A673 (cell line): Measurements from ENCODE around the gene DNAH9. TPM values are rescaled to one million over a fixed set of nuclear protein-coding genes. Genes with fewer than 3 reads are reported as not detected.

Source experiments
- BruUV-seq: library from RNA; stranded (reverse); fragments of 400-500 nt; replicated peaks from 2 replicates; lab custom pipeline; 2021; lab: Mats Ljungman, UMichigan
- CTCF ChIA-PET: fragments of 300-600 bp; sonication (Branson Sonifier 250); formaldehyde crosslinking; loops from one replicate; lab custom pipeline; 2022; ENCODE audit warnings: antibody characterized with exemption; lab: Charles Lee
- POLR2A ChIA-PET: fragments of 300-600 bp; sonication (Branson Sonifier 250); formaldehyde crosslinking; loops from one replicate; lab custom pipeline; 2022; ENCODE audit warnings: antibody characterized with exemption; ENCODE audit not compliant: low non-redundant PET; lab: Charles Lee
- DNase-seq: peaks from one replicate; pipeline ENCODE4 v3.0.0-alpha.2; 2015; ENCODE audit warnings: low spot score
- H3K27ac ChIP-seq: fragments of 200-600 bp; sonication (generic); 2 replicates; pipeline ENCODE4 v1.5.1; 2016; ENCODE audit warnings: mixed run types, low read depth, mild to moderate bottlenecking, mixed read lengths, antibody characterized with exemption, low read length; ENCODE audit not compliant: poor library complexity, severe bottlenecking
- H3K27me3 ChIP-seq: fragments of 200-600 bp; sonication (generic); replicated peaks from 2 replicates; pipeline ENCODE4 v1.6.1; 2017; ENCODE audit warnings: mixed run types, low read depth, mild to moderate bottlenecking, mixed read lengths, antibody characterized with exemption, low read length; ENCODE audit not compliant: insufficient read depth, poor library complexity
- H3K36me3 ChIP-seq: fragments of 200-600 bp; sonication (generic); 2 replicates; pipeline ENCODE4 v1.6.1; 2016; ENCODE audit warnings: mixed run types, mild to moderate bottlenecking, mixed read lengths, antibody characterized with exemption, low read length; ENCODE audit not compliant: insufficient read depth, poor library complexity, severe bottlenecking
- H3K4me1 ChIP-seq: fragments of 200-600 bp; sonication (generic); 2 replicates; pipeline ENCODE4 v1.6.1; 2017; ENCODE audit warnings: mixed run types, mild to moderate bottlenecking, mixed read lengths, antibody characterized with exemption, low read length; ENCODE audit not compliant: insufficient read depth, poor library complexity, severe bottlenecking
- H3K4me3 ChIP-seq: fragments of 200-600 bp; sonication (generic); 2 replicates; pipeline ENCODE4 v1.5.1; 2016; ENCODE audit warnings: low read depth, mixed run types, mild to moderate bottlenecking, mixed read lengths, low read length; ENCODE audit not compliant: poor library complexity, severe bottlenecking
- H3K9me3 ChIP-seq: fragments of 200-600 bp; sonication (generic); 2 replicates; pipeline ENCODE4 v1.6.1; 2016; ENCODE audit warnings: mixed run types, low read depth, mild to moderate bottlenecking, mixed read lengths, antibody characterized with exemption, low read length; ENCODE audit not compliant: poor library complexity, severe bottlenecking
- EZH2 ChIP-seq: fragments of 200-600 bp; sonication (generic); IDR thresholded peaks from 2 replicates; pipeline ENCODE4 v1.6.1; 2017; ENCODE audit warnings: borderline replicate concordance, low read depth, mild to moderate bottlenecking, mixed read lengths, antibody characterized with exemption, low read length; ENCODE audit not compliant: poor library complexity, severe bottlenecking
- intact Hi-C: fragments of 100-400 bp; cut with micrococcal nuclease; formaldehyde crosslinking; loops from one replicate; pipeline ENCODE4 v1.10.0; 2022; ENCODE audit not compliant: unreplicated experiment
- total RNA-seq: library from RNA; stranded (reverse); gene quantifications from 2 replicates; pipeline ENCODE4 v1.2.3, GENCODE V29; 2021
- TF ChIP-seq, protein P1 (sequence below): fragments of 300-800, 200-600 bp; sonication (generic); conservative IDR thresholded peaks from 2 replicates; pipeline ENCODE4 v1.5.1; 2017; ENCODE audit warnings: low read depth, mild to moderate bottlenecking, antibody characterized with exemption, low read length, moderate library complexity, mixed read lengths

Gene DNAH9
- total RNA-seq, 1 experiment from 2014 or later = 6.6 TPM

DNA sequence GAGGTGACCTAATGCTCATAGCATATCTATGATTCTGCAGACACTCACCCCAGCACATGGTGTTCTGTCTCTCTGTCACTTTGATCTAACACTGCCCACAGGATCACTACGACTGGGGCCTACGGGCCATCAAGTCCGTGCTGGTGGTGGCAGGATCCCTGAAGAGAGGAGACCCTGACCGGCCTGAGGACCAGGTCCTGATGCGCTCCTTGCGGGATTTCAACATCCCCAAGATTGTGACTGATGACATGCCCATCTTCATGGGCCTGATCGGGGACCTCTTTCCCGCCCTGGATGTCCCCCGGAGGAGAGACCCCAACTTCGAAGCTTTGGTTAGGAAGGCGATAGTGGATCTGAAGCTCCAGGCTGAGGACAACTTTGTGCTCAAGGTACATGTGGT, 146.4 kb downstream of the DNAH9 start:
- Histone ChIP-seq H3K36me3 (no peaks in the 10 kb centered on the region), H3K27ac (no peak overlapping the region), H3K9me3 (no peaks in the 10 kb centered on the region), H3K27me3 (no peaks in the 10 kb centered on the region), H3K4me1 (peaks cover 28% of the 10 kb centered on the region), H3K4me3 (no peak overlapping the region)
- BruUV-seq = no TSS peak
- POLR2A ChIA-PET = no interaction called here
- no peak for DNase-seq
- CTCF ChIA-PET = no interaction called here
- TF ChIP-seq EZH2 = no peak
- TF ChIP-seq, protein P1, sequence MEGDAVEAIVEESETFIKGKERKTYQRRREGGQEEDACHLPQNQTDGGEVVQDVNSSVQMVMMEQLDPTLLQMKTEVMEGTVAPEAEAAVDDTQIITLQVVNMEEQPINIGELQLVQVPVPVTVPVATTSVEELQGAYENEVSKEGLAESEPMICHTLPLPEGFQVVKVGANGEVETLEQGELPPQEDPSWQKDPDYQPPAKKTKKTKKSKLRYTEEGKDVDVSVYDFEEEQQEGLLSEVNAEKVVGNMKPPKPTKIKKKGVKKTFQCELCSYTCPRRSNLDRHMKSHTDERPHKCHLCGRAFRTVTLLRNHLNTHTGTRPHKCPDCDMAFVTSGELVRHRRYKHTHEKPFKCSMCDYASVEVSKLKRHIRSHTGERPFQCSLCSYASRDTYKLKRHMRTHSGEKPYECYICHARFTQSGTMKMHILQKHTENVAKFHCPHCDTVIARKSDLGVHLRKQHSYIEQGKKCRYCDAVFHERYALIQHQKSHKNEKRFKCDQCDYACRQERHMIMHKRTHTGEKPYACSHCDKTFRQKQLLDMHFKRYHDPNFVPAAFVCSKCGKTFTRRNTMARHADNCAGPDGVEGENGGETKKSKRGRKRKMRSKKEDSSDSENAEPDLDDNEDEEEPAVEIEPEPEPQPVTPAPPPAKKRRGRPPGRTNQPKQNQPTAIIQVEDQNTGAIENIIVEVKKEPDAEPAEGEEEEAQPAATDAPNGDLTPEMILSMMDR = no peak
- intact Hi-C loops = loop anchor here (5.0 kb wide), 3 partner anchors 227 to 867 kb away; partner anchors contain the start of gene SHISA6

DNA sequence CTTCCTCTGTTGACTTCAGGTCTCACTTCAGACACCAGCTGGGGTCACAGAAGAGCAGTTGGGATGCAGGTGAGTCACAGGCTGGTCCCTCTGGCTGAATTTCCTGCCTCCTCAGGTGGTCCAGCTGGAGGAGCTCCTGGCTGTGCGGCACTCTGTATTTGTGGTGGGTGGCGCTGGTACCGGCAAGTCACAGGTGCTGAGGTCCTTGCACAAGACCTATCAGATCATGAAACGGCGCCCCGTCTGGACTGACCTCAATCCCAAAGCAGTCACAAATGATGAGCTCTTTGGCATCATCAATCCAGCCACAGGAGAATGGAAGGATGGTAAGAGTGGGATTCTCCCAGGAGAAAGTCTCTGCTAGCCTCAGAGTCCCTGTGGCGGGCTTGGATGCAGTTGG, 149.2 kb downstream of the DNAH9 start:
- ChIA-PET CTCF (no interaction called here), POLR2A (no interaction called here)
- no TSS peak for BruUV-seq
- no peaks in the 10 kb centered on the region for H3K9me3 ChIP-seq
- no peak overlapping the region for H3K4me3 ChIP-seq
- H3K27me3 ChIP-seq = no peaks in the 10 kb centered on the region
- peaks cover 8% of the 10 kb centered on the region for H3K4me1 ChIP-seq
- no peaks in the 10 kb centered on the region for H3K36me3 ChIP-seq
- TF ChIP-seq, protein P1 = no peak
- TF ChIP-seq EZH2 = no peak
- DNase-seq = no peak
- intact Hi-C loops = no loop called here
- no peak overlapping the region for H3K27ac ChIP-seq

DNA sequence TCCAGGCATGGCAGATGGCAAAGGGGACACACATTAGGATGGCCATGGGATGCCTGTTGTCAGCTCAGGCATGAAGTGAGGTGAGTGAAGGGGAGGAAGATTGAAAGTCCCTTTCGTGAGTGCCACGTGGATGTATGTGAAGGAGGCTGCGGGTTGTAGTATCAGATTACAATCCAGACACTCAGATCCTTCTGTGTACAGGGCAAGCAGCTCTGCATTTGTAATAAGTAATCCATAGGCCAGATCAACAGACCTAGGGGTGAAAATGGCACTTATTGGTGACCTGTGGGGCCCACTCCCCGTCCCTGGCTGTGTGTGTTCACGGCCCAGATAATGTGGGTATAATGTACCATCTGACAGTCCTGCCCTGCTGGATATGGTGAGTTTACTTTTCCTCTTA, 159.5 kb downstream of the DNAH9 start:
- POLR2A ChIA-PET = no interaction called here
- Histone ChIP-seq H3K36me3 (no peaks in the 10 kb centered on the region), H3K4me1 (no peaks in the 10 kb centered on the region), H3K27ac (no peak overlapping the region), H3K27me3 (no peaks in the 10 kb centered on the region), H3K4me3 (no peak overlapping the region), H3K9me3 (no peaks in the 10 kb centered on the region)
- BruUV-seq = no TSS peak
- DNase-seq = no peak
- intact Hi-C loops = no loop called here
- CTCF ChIA-PET = no interaction called here
- TF ChIP-seq, protein P1 = no peak
- TF ChIP-seq EZH2 = no peak
